ENCODE data around the gene GTF3C2. TPM values are rescaled to one million over a fixed set of nuclear protein-coding genes. Genes with fewer than 3 reads are reported as not detected.

Gene GTF3C2
- total RNA-seq, 1 experiment from 2014 or later, result 109 TPM

DNA sequence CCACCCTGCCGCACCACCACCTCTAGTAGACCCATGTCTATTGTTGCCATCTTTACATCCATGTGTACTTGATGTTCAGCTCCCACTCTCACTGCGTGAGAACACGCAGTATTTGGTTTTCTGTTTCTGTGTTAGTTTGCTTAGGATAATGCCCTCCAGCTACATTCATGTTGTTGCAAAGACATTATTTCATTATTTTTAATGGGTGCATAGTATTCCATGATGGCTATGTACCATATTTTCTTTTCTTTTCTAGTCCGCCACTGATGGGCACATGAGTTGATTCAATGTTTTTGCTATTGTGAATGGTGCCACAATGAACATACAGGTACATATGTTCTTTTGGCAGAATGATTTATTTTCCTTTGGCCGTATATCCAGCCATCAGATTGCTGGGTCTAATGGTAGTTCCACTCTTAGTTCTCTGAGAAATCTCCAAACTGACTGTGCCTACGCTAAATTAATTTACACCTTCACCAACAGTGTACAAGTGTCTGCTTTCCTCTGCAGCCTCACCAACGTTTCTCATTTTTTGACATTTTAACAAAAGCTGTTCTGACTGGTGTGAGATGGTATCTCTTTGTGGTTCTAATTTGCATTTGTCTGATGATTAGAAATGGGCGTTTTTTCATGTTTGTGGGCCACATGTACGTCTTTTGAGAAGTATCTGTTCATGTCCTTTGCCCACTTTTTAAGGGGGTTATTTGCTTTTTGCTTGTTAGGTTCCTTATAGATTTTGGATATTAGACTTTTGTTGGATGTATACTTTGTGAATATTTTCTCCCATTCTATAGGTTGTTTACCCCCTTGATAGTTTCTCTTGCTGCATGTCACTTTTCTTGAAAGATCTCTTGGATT lies 34.5 kb upstream of the GTF3C2 start:
- Histone ChIP-seq H2BK120ac (ENCODE audit: low read depth, low read length, poor library complexity, severe bottlenecking) (no peak overlapping the region), H2AK5ac (ENCODE audit: insufficient read length, low read length) (no peak overlapping the region), H2BK5ac (ENCODE audit: insufficient read length, low read length) (no peak overlapping the region), H3K14ac (ENCODE audit: insufficient read depth, low read length) (no peak overlapping the region), H3K4me2 (ENCODE audit: insufficient read depth, insufficient read length, low read length) (no peak overlapping the region), H3K56ac (ENCODE audit: insufficient read length, low read depth, low read length) (no peak overlapping the region), H3K18ac (ENCODE audit: insufficient read length, low read depth, low read length) (no peak overlapping the region), H3K4me1 (ENCODE audit: insufficient read depth, low read length) (no peaks in the 10 kb centered on the region), H3K27me3 (ENCODE audit: insufficient read depth, low read length) (no peaks in the 10 kb centered on the region), H3K27ac (ENCODE audit: insufficient read length, low read depth, low read length) (no peak overlapping the region), H2BK15ac (ENCODE audit: low read depth, low read length) (no peak overlapping the region), H3K79me1 (ENCODE audit: insufficient read depth, low read depth, low read length, poor library complexity, severe bottlenecking) (peaks cover 6% of the 10 kb centered on the region), H4K8ac (replicated peaks; ENCODE audit: insufficient read length, low read depth, low read length) (no peak overlapping the region), H3K9me3 (ENCODE audit: control insufficient read depth, low read depth, low read length) (no peaks in the 10 kb centered on the region), H4K5ac (ENCODE audit: insufficient read length, low read depth, low read length) (no peak overlapping the region), H4K20me1 (ENCODE audit: control insufficient read depth, insufficient read depth, insufficient read length) (no peaks in the 10 kb centered on the region), H3K9ac (ENCODE audit: extremely low read depth, insufficient read length, low read length) (no peak overlapping the region), H3K4ac (ENCODE audit: low read depth, low read length) (no peak overlapping the region), H2BK20ac (ENCODE audit: low read depth, low read length, poor library complexity, severe bottlenecking) (no peak overlapping the region), H2BK12ac (ENCODE audit: insufficient read length, low read depth, low read length) (no peak overlapping the region), H3K23me2 (ENCODE audit: insufficient read length, low read depth, low read length, poor library complexity, severe bottlenecking) (no peaks in the 10 kb centered on the region), H3K23ac (ENCODE audit: insufficient read length, low read depth, low read length) (no peak overlapping the region), H3K79me2 (ENCODE audit: insufficient read depth, low read length) (peaks cover 27% of the 10 kb centered on the region; the same call in 1 of the 2 replicates), H4K91ac (ENCODE audit: insufficient read length, low read depth, low read length) (no peak overlapping the region), H2AFZ (ENCODE audit: low read length) (no peak overlapping the region), H3T11ph (ENCODE audit: low read length) (no peak overlapping the region)
- Mint-ChIP-seq H3K4me1 (no peaks in the 10 kb centered on the region), H3K36me3 (ENCODE audit: insufficient read depth in 1 of 3, low read depth in 3 of 3) (peaks cover 16 to 39% (median 22%) of the 10 kb centered on the region in 3 experiments; a peak in 6 of 7 replicates), H3K27me3 (ENCODE audit: low read depth) (no peaks in the 10 kb centered on the region), H3K9me3 (no peaks in the 10 kb centered on the region), H3K4me3 (no peak overlapping the region), H3K27ac (no peak overlapping the region)
- TF ChIP-seq, protein P1, sequence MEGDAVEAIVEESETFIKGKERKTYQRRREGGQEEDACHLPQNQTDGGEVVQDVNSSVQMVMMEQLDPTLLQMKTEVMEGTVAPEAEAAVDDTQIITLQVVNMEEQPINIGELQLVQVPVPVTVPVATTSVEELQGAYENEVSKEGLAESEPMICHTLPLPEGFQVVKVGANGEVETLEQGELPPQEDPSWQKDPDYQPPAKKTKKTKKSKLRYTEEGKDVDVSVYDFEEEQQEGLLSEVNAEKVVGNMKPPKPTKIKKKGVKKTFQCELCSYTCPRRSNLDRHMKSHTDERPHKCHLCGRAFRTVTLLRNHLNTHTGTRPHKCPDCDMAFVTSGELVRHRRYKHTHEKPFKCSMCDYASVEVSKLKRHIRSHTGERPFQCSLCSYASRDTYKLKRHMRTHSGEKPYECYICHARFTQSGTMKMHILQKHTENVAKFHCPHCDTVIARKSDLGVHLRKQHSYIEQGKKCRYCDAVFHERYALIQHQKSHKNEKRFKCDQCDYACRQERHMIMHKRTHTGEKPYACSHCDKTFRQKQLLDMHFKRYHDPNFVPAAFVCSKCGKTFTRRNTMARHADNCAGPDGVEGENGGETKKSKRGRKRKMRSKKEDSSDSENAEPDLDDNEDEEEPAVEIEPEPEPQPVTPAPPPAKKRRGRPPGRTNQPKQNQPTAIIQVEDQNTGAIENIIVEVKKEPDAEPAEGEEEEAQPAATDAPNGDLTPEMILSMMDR (conservative IDR thresholded peaks at IDR 0.05), result no peak
- no CpG with 5 or more reads among the region's 9 CpGs for WGBS (ENCODE audit: extremely low coverage, insufficient read length, low lambda C conversion rate)
- no peak for DNase-seq
